OCI-LY1 (cell line): ENCODE data around the gene AJUBA.

Experiments
- CTCF ChIP-seq: fragments of 200-600 bp; sonication (generic), shearing (Covaris generic); IDR thresholded peaks from 2 replicates; pipeline ENCODE4 v1.5.1; 2017; ENCODE audit warnings: mild to moderate bottlenecking, antibody characterized with exemption, low read length, moderate library complexity, mixed read lengths
- EZH2 ChIP-seq: fragments of 200-600 bp; sonication (generic), shearing (Covaris generic); IDR thresholded peaks from 2 replicates; pipeline ENCODE4 v1.8.0; 2017; ENCODE audit warnings: borderline replicate concordance, mixed run types, mild to moderate bottlenecking, antibody characterized with exemption, low read length, moderate library complexity, mixed read lengths

GRCh38 chr14:22981090-22981875 is 1.1 kb downstream of the AJUBA start:
- TF ChIP-seq CTCF (no peak), EZH2 (no peak)
